Gastrocnemius medialis (tissue), 4 donors: ENCODE data around the gene AMIGO1.

Source experiments
- POLR2A ChIP-seq, 2 donors: fragments of 450-650 bp; IDR thresholded peaks; one replicate each; pipeline ENCODE4 v1.6.1; 2017; ENCODE audit warnings: antibody characterized with exemption in 2 of 2, mild to moderate bottlenecking in 2 of 2, moderate library complexity in 2 of 2
- TF ChIP-seq, protein P1 (sequence below), 5 experiments: fragments of 450-650 bp in 3 of 5; fragments of 200-600 bp in 2 of 5; sonication (generic) in 2 of 5; IDR thresholded peaks in 4 of 5; conservative IDR thresholded peaks in 1 of 5; 1 replicate in 4 of 5; 2 replicates in 1 of 5; pipeline ENCODE4 v1.5.1; 2016 to 2019; ENCODE audit warnings: antibody characterized with exemption in 5 of 5, mild to moderate bottlenecking in 3 of 5, moderate library complexity in 3 of 5

DNA sequence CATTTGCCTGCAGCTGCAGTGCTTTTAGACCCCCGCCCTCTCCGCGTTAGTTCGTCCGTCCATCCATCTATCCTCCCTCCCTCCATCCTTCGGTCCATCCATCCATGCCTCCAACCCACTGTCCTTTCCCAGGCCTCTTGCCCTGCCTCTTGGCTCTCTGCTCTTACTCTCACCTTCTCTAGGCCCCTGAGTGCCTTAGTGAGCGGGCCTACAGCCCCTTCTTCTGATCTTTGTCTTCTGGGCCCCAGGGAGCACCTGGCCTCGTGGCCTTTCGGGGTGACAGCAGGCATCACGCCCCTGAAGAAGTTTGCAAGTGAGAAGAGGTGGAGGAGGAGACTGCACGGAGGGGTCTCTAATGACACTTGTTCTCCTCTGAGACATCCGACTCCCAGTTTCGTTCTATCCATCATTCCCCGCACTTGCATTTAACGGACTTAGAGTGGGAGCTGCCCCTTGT lies 25.0 kb downstream of the AMIGO1 start:
- TF ChIP-seq, protein P1, sequence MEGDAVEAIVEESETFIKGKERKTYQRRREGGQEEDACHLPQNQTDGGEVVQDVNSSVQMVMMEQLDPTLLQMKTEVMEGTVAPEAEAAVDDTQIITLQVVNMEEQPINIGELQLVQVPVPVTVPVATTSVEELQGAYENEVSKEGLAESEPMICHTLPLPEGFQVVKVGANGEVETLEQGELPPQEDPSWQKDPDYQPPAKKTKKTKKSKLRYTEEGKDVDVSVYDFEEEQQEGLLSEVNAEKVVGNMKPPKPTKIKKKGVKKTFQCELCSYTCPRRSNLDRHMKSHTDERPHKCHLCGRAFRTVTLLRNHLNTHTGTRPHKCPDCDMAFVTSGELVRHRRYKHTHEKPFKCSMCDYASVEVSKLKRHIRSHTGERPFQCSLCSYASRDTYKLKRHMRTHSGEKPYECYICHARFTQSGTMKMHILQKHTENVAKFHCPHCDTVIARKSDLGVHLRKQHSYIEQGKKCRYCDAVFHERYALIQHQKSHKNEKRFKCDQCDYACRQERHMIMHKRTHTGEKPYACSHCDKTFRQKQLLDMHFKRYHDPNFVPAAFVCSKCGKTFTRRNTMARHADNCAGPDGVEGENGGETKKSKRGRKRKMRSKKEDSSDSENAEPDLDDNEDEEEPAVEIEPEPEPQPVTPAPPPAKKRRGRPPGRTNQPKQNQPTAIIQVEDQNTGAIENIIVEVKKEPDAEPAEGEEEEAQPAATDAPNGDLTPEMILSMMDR (IDR thresholded peaks at IDR 0.05 in 4 of 5, conservative IDR thresholded peaks at IDR 0.05 in 1 of 5) = no peak
- TF ChIP-seq POLR2A (IDR thresholded peaks at IDR 0.05) = no peak
